ENCODE data around the gene GBX1. TPM values are rescaled to one million over a fixed set of nuclear protein-coding genes. Genes with fewer than 3 reads are reported as not detected.

Gene GBX1
- polyA plus RNA-seq, 3 donors: 0.14 to 0.18 TPM; not detected in 1

DNA sequence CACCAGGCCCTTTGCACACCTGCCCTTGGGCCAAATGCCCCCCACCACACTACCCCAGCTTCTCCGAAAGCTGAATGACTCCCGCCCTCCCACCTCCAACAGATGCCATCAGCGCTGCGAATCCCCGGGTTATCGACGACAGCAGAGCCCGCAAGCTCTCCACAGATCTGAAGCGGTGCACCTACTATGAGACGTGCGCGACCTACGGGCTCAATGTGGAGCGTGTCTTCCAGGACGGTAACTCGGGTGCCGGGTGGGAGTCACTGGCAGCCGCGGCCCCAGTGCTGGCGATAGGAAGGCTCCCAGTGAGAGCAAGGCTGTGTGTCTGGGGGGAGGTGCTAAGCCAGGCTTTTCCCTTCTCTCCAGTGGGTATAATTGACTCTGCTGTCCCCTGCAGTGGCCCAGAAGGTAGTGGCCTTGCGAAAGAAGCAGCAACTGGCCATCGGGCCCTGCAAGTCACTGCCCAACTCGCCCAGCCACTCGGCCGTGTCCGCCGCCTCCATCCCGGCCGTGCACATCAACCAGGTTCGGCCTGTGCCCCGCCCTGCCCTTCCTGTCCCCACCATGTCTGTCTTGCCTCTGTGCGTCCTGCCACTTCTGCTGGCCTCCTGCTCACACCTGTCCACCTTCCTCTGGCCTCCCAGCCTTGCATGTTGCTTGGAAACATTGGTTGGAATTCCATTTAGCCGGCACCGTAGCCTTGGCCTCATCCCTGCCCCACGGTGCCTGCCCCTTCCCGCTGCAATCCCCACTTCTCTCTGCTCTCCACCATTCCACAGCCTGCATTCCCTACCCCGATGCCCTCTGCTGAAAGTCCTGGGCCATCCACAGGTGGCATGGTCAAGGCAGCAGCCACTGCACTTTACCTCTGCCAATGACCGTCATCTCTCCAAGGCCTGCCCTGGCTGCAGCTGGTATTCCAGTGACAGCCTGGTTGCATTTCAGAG, 49.1 kb downstream of the GBX1 start:
- no peak for DNase-seq (ENCODE audit: low read depth in 3 of 3, low spot score in 2 of 3)

DNA sequence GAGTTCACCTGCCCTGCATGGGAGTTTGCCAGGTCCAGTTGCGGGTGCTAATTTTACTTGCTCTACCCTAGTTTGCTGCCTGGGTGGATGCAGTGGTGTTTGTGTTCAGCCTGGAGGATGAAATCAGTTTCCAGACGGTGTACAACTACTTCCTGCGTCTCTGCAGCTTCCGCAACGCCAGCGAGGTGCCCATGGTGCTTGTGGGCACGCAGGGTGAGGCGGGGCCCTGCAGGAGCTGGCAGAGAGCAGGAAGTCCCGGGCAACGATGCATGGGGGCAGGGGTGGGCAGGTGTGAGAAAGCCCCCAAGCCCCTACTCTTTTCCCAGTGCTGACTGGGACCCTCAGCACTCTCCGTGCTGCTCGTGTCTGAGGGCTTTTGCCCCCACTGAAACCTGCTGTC, 49.9 kb downstream of the GBX1 start:
- DNase-seq (ENCODE audit: low read depth in 3 of 3, low spot score in 2 of 3): no peak

DNA sequence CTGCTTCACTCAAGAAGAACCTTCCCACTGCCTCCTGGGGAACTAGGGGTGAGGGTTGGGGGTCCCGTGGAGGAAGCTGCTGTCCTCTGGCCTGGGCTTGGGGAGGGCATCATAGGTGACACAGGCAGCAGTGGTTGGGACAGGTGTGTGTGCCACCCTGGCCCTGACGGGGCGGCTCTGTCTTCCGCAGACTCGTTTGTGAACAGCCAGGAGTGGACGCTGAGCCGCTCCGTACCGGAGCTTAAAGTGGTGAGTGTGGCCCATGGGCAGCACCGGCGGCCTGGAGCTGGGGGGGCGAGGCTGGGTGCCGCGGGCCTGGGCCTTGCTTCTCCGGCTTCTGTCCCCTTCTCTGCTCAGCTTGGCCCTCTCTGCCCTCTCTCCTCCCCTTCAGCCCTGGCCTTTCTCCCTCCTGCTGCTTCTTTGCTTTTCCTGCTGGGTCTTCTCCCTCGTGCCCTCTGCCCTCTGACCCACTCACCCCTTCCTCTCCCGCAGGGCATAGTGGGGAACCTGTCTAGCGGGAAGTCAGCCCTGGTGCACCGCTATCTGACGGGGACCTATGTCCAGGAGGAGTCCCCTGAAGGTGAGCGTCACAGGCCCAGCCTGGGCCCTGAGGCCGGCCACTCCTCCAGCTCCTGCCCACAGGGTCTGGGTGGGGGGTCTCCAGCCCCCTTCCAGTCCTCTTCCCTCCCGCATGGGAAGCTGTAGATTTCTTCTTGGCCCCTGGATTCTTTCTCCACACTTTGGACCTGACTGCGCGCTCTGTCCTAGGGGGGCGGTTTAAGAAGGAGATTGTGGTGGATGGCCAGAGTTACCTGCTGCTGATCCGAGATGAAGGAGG, 50.7 kb downstream of the GBX1 start:
- no peak for DNase-seq (ENCODE audit: low read depth in 3 of 3, low spot score in 2 of 3)

GRCh38 chr7:151115836-151116418, 51.6 kb downstream of the GBX1 start:
- no peak for DNase-seq (ENCODE audit: low read depth in 3 of 3, low spot score in 2 of 3)

DNA sequence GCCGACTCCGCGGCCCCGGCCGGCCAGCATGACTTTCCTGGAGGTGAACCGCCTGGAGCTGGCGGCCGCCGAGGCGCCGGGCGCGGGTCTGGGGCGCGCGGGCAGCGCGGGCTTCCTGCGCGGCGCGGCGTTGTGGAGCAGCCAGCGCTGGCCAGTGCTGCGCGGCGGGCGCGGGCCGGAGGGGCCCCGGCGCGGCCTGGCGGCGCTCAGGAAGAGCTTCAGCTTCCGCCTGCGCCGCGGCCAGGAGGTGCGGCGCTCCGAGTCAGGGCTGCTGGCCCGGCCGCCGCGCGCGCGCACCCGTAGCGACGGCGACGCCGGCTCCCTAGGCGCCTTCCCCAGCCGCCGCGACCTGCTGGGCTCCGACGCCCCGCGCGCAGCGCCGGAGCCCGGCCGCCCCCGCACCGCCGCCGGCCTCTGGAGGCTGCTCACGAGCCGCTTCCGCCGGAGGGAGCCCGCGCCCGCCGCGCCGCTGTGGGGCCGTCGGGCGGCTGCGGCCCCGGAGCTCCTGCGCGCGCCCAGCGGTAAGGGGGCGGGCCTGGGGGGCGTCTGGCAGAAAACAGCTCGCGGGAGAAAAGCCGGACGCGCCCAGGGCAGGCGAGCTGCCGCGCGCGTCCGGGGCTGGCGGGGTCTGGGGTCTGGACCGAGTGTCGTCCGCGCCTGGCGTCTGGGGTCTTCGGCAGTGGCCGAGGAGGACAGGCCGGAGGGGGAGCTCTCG, 52.2 kb downstream of the GBX1 start:
- no peak for DNase-seq (ENCODE audit: low read depth in 3 of 3, low spot score in 2 of 3)

DNA sequence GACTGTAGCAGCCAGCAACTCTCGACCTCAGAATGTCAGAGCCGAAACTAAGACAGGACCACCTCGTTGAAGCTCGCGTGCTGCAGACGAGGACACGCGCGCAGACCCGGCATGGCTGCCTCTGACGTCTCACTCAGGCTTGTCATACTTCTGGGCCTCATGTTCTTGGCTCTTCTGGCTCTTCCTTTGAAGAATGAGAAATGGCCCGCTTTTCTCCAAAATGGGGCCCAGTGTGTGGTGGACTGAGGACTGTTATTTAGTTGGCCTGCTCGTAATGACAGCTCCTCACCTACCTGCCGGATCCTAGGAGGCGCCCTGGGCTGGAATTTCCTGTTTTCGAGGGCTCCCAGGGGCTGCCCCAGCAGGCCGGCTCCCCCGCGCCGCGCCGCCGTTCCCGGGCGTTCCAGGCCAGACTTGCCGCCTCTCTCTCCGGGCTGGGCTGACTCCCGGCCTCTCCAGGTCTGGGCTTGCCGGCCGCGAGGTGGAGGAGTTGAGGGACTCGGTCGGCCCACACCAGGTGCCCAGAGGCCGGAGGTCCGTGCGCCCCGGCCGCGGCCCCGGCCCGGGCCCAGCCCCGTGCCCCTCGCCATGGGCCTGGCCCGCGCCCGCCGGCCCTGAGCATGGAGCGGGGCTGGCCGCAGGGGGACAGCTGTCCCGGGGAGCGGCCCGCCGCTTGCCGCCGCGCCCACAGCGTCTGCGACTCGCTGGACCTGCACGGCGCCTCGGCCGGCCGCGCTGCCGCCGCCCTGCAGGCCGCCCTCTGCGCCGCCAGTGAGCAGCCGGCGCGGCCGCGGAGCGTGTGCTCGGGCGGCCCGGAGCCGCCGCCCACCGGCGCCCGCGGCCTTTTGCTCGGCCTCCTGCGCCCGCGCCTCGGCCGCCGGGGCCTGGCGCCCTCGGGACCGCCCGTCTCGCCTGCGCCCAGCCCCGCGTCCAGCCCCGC, 53.1 kb downstream of the GBX1 start:
- no peak for DNase-seq (ENCODE audit: low read depth in 3 of 3, low spot score in 2 of 3)

GRCh38 chr7:151113344-151114150, 53.9 kb downstream of the GBX1 start:
- DNase-seq (ENCODE audit: low read depth in 3 of 3, low spot score in 2 of 3): no peak

GRCh38 chr7:151110941-151111645, 56.4 kb downstream of the GBX1 start:
- no peak for DNase-seq (ENCODE audit: low read depth in 3 of 3, low spot score in 2 of 3)

- DNase-seq (ENCODE audit: low read depth in 3 of 3, low spot score in 2 of 3): no peak
Observed at GRCh38 chr7:151110236-151110940, 57.1 kb downstream of the GBX1 start.

GRCh38 chr7:151109094-151110048, 58.1 kb downstream of the GBX1 start:
- no peak for DNase-seq (ENCODE audit: low read depth in 3 of 3, low spot score in 2 of 3)

DNA sequence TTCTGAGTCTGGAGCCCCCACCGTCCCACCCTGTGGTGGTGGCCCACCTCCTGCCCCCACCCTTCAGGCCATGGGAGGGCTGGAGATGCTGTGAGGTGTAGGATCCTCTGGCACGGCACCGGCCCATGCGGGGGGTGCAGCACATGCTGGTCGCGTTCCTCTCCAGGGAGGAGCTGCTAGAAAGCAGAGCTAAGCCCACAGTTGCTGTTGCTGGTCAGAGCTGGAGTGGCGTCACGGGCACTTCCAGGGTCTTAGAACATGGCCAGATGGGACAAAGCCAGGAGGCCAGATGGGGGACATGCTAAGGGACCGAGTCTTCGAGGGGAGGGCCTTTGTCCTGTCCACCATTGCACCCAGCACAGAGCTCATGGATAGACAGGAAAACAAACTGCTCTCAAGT, 59.6 kb downstream of the GBX1 start:
- DNase-seq (ENCODE audit: low read depth in 3 of 3, low spot score in 2 of 3): no peak

- no peak for DNase-seq (ENCODE audit: low read depth in 3 of 3, low spot score in 2 of 3)
Observed at GRCh38 chr7:151104411-151105235, 62.9 kb downstream of the GBX1 start.

- no peak for DNase-seq (ENCODE audit: low read depth in 3 of 3, low spot score in 2 of 3)
Observed at GRCh38 chr7:151103973-151104372, 63.5 kb downstream of the GBX1 start.

DNA sequence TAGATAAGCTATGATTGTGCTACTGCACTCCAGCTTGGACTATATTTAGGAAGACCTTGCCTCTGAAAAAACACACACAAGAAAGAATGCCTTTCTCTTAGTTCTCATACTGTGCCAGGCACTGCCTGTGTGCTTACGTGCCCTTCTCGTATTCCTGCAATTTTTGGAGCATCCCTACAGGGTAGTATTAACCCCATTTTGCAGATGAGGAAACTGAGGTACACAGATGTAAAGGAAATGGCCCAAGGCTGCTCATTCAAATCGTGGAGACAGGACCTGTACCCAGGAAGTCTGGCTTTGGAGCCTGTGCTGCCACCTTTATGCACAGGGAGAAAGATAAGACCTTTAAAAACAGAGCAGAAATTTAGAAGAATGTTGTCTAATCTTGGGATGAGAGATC, 64.5 kb downstream of the GBX1 start:
- no peak for DNase-seq (ENCODE audit: low read depth in 3 of 3, low spot score in 2 of 3)

- no peak for DNase-seq (ENCODE audit: low read depth in 3 of 3, low spot score in 2 of 3)
Observed at GRCh38 chr7:151101621-151102396, 65.7 kb downstream of the GBX1 start.
